ENCODE results near the gene ADAMTS18. TPM values are rescaled to one million over a fixed set of nuclear protein-coding genes. Genes with fewer than 3 reads are reported as not detected.

ADAMTS18 gene
- total RNA-seq, 1 experiment from 2014 or later: not detected

- peak; percentile 10 for DNase-seq (ENCODE audit: low read depth)
- in situ Hi-C loops (cut with HindIII; ENCODE audit: low pct_unique_long_range_greater_than_20kb, low sequenced_read_pairs): no loop called here
Observed at GRCh38 chr16:77336637-77337036, 98.2 kb downstream of the ADAMTS18 start.

GRCh38 chr16:77335652-77336234, 99.1 kb downstream of the ADAMTS18 start:
- in situ Hi-C loops (cut with HindIII; ENCODE audit: low pct_unique_long_range_greater_than_20kb, low sequenced_read_pairs): no loop called here
- no peak for DNase-seq (ENCODE audit: low read depth)

- no peak for DNase-seq (ENCODE audit: low read depth)
- in situ Hi-C loops (cut with HindIII; ENCODE audit: low pct_unique_long_range_greater_than_20kb, low sequenced_read_pairs): no loop called here
Observed at GRCh38 chr16:77332792-77333191, 102.0 kb downstream of the ADAMTS18 start.

GRCh38 chr16:77331802-77332586, 102.8 kb downstream of the ADAMTS18 start:
- in situ Hi-C loops (cut with HindIII; ENCODE audit: low pct_unique_long_range_greater_than_20kb, low sequenced_read_pairs): no loop called here
- no peak for DNase-seq (ENCODE audit: low read depth)

- DNase-seq (ENCODE audit: low read depth): no peak
- in situ Hi-C loops (cut with HindIII; ENCODE audit: low pct_unique_long_range_greater_than_20kb, low sequenced_read_pairs): no loop called here
Observed at GRCh38 chr16:77331043-77331442, 103.8 kb downstream of the ADAMTS18 start.

- in situ Hi-C loops (cut with HindIII; ENCODE audit: low pct_unique_long_range_greater_than_20kb, low sequenced_read_pairs): no loop called here
- no peak for DNase-seq (ENCODE audit: low read depth)
Observed at GRCh38 chr16:77330332-77331042, 104.3 kb downstream of the ADAMTS18 start.

- no peak for DNase-seq (ENCODE audit: low read depth)
Observed at GRCh38 chr16:77328768-77329167, 106.1 kb downstream of the ADAMTS18 start.

GRCh38 chr16:77328274-77328673, 106.6 kb downstream of the ADAMTS18 start:
- in situ Hi-C loops (cut with HindIII; ENCODE audit: low pct_unique_long_range_greater_than_20kb, low sequenced_read_pairs): no loop called here
- DNase-seq (ENCODE audit: low read depth): no peak

More at GRCh38 chr16:77328768-77329167, 106.1 kb downstream of the ADAMTS18 start:
- in situ Hi-C loops (cut with HindIII; ENCODE audit: low pct_unique_long_range_greater_than_20kb, low sequenced_read_pairs): no loop called here

- no peak for DNase-seq (ENCODE audit: low read depth)
- in situ Hi-C loops (cut with HindIII; ENCODE audit: low pct_unique_long_range_greater_than_20kb, low sequenced_read_pairs): no loop called here
Observed at GRCh38 chr16:77327717-77328116, 107.1 kb downstream of the ADAMTS18 start.

GRCh38 chr16:77324729-77325128, 110.1 kb downstream of the ADAMTS18 start:
- in situ Hi-C loops (cut with HindIII; ENCODE audit: low pct_unique_long_range_greater_than_20kb, low sequenced_read_pairs): no loop called here

GRCh38 chr16:77323695-77324094, 111.1 kb downstream of the ADAMTS18 start:
- in situ Hi-C loops (cut with HindIII; ENCODE audit: low pct_unique_long_range_greater_than_20kb, low sequenced_read_pairs): no loop called here
- no peak for DNase-seq (ENCODE audit: low read depth)

More at GRCh38 chr16:77324729-77325128, 110.1 kb downstream of the ADAMTS18 start:
- no peak for DNase-seq (ENCODE audit: low read depth)

GRCh38 chr16:77322757-77323156, 112.1 kb downstream of the ADAMTS18 start:
- in situ Hi-C loops (cut with HindIII; ENCODE audit: low pct_unique_long_range_greater_than_20kb, low sequenced_read_pairs): no loop called here
- DNase-seq (ENCODE audit: low read depth): no peak

- no peak for DNase-seq (ENCODE audit: low read depth)
Observed at GRCh38 chr16:77317059-77317458, 117.8 kb downstream of the ADAMTS18 start.

GRCh38 chr16:77310877-77311276, 124.0 kb downstream of the ADAMTS18 start:
- in situ Hi-C loops (cut with HindIII; ENCODE audit: low pct_unique_long_range_greater_than_20kb, low sequenced_read_pairs): no loop called here
- DNase-seq (ENCODE audit: low read depth): no peak

More at GRCh38 chr16:77317059-77317458, 117.8 kb downstream of the ADAMTS18 start:
- in situ Hi-C loops (cut with HindIII; ENCODE audit: low pct_unique_long_range_greater_than_20kb, low sequenced_read_pairs): no loop called here

GRCh38 chr16:77308163-77308561, 126.7 kb downstream of the ADAMTS18 start:
- peak; percentile 80 for DNase-seq (ENCODE audit: low read depth)
- in situ Hi-C loops (cut with HindIII; ENCODE audit: low pct_unique_long_range_greater_than_20kb, low sequenced_read_pairs): no loop called here

- DNase-seq (ENCODE audit: low read depth): no peak
- in situ Hi-C loops (cut with HindIII; ENCODE audit: low pct_unique_long_range_greater_than_20kb, low sequenced_read_pairs): no loop called here
Observed at GRCh38 chr16:77307426-77308162, 127.2 kb downstream of the ADAMTS18 start.

- in situ Hi-C loops (cut with HindIII; ENCODE audit: low pct_unique_long_range_greater_than_20kb, low sequenced_read_pairs): no loop called here
- no peak for DNase-seq (ENCODE audit: low read depth)
Observed at GRCh38 chr16:77306075-77306474, 128.8 kb downstream of the ADAMTS18 start.

- in situ Hi-C loops (cut with HindIII; ENCODE audit: low pct_unique_long_range_greater_than_20kb, low sequenced_read_pairs): loop anchor here (5.0 kb wide), 1 partner anchor 37 kb away; no protein-coding TSS in a partner anchor
- no peak for DNase-seq (ENCODE audit: low read depth)
Observed at GRCh38 chr16:77304877-77305276, 130.0 kb downstream of the ADAMTS18 start.
